Measurements from ENCODE around the gene HS2ST1.

DNA sequence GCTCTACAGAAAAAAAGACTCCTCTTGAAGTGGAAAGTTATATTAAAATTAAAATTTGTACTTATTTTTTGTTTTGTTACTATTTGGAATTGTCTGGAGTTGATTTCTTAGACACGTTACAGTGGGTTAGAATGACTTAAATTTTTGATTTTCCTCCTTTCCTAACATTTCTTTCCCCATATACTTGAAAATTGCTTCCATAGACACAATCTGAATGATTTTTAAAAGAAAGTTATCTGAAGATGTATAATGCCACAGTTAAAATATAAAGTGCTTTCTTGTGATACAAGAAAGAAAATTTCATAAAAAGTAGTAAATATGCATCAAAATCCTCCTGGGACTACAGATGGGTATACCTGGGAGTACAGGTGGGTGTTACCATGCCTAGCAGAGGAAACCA lies 2.3 kb downstream of the HS2ST1 start:
- TF ChIP-seq CTCF (tag by site-specific recombination; IDR thresholded peaks at IDR 0.05) (no peak), ZFP41 (tag by site-specific recombination; IDR thresholded peaks at IDR 0.05; ENCODE audit: borderline replicate concordance) (no peak), ZNF24 (tag by site-specific recombination; IDR thresholded peaks at IDR 0.05) (no peak), YY1 (tag by site-specific recombination; IDR thresholded peaks at IDR 0.05) (no peak), ZNF548 (tag by site-specific recombination; IDR thresholded peaks at IDR 0.05) (no peak), ZNF280C (tag by site-specific recombination; IDR thresholded peaks at IDR 0.05) (no peak), MZF1 (tag by site-specific recombination; IDR thresholded peaks at IDR 0.05; ENCODE audit: borderline replicate concordance) (no peak), ZNF292 (tag by site-specific recombination; IDR thresholded peaks at IDR 0.05; ENCODE audit: borderline replicate concordance, low read depth) (no peak), MYNN (tag by site-specific recombination; IDR thresholded peaks at IDR 0.05; ENCODE audit: borderline replicate concordance) (no peak), PRDM4 (tag by site-specific recombination; IDR thresholded peaks at IDR 0.05) (no peak), SP2 (tag by site-specific recombination; IDR thresholded peaks at IDR 0.05) (no peak)
- TF ChIP-seq, protein P1, sequence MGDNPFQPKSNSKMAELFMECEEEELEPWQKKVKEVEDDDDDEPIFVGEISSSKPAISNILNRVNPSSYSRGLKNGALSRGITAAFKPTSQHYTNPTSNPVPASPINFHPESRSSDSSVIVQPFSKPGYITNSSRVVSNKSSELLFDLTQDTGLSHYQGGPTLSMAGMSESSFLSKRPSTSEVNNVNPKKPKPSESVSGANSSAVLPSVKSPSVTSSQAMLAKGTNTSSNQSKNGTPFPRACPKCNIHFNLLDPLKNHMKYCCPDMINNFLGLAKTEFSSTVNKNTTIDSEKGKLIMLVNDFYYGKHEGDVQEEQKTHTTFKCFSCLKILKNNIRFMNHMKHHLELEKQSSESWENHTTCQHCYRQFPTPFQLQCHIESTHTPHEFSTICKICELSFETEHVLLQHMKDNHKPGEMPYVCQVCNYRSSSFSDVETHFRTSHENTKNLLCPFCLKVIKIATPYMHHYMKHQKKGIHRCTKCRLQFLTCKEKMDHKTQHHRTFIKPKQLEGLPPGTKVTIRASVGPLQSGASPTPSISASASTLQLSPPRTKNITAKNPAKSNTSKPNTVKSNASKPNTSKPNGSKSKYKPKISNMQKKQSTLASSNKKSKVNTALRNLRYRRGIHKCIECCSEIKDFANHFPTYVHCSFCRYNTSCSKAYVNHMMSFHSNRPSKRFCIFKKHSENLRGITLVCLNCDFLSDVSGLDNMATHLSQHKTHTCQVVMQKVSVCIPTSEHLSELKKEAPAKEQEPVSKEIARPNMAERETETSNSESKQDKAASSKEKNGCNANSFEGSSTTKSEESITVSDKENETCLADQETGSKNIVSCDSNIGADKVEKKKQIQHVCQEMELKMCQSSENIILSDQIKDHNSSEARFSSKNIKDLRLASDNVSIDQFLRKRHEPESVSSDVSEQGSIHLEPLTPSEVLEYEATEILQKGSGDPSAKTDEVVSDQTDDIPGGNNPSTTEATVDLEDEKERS (tag by site-specific recombination; IDR thresholded peaks at IDR 0.05), result no peak
- TF ChIP-seq, protein P2, sequence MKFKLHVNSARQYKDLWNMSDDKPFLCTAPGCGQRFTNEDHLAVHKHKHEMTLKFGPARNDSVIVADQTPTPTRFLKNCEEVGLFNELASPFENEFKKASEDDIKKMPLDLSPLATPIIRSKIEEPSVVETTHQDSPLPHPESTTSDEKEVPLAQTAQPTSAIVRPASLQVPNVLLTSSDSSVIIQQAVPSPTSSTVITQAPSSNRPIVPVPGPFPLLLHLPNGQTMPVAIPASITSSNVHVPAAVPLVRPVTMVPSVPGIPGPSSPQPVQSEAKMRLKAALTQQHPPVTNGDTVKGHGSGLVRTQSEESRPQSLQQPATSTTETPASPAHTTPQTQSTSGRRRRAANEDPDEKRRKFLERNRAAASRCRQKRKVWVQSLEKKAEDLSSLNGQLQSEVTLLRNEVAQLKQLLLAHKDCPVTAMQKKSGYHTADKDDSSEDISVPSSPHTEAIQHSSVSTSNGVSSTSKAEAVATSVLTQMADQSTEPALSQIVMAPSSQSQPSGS (tag by site-specific recombination; IDR thresholded peaks at IDR 0.05; ENCODE audit: low read depth), result no peak
